Daoy (cell line): ENCODE results near the gene FBH1. TPM values are rescaled to one million over a fixed set of nuclear protein-coding genes. Genes with fewer than 3 reads are reported as not detected.

Experiments
- DNase-seq: peaks from one replicate; pipeline ENCODE4 v3.0.0-alpha.2; 2015; ENCODE audit warnings: low read depth
- total RNA-seq: library from RNA; depleted of rRNA; stranded (reverse); fragments of >200 nt; shearing (Covaris generic); gene quantifications from 2 replicates; pipeline ENCODE4 v1.2.3, GENCODE V29; 2014; rRNA removed

FBH1 gene
- total RNA-seq, 1 experiment from 2014 or later: 41.3 TPM

DNA sequence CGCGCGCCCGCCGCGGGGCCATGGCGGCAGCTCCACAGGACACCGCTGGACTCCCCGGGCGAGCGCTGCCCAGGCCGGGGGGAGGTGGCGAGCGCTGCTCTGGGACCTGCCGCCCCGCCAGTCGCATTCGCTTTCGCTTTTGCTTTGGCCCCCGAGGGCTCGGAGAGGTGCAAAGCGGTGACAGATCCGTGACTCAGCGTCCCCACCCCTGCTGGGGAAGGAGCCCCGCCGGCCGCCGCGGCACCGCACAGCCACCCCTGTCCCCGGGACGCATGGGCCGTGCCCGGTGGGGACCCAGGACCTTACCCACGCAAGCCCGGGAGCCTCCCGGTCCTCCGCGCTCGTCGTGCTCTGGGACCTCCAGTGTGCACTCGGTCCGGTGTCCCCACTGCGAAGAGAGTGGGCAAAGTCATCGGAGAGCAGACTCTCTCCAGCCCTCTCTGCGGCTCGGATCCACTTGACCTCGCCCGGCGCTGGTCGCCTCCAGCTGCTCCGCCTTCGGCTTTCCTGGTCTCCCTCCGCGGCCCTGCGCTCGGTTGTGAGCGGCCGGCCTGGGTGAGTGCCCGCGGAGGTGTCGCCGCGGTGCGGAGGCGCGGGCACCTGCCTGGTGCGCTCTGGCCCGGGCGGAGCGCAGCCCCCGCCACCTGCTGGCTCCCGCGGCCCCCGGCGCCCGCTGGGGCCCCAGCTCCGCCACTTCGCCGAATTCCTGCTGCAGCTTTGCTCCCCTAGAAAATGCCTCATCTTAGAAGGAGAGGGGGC is 87.6 kb downstream of the FBH1 start, which contains the start of gene IL15RA:
Gene IL15RA, minus strand, starts transcription at position 73 of the 759 bp plus-strand sequence. Its CDS starts 51 bp downstream, at position 22.
- peak; percentile 90 for DNase-seq

DNA sequence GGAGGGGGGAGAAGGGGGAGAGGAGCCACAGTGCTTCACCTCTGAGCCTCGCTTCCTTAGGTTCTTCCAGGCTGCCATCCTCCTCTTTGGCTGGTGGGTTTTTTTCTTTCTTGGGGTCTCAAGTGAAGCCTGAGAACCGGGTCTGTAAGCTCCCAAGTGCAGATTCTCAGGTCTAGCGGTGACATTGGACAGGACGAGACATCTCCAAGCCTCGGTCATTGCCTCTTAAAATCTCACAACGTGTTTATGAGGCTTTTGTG is 88.1 kb downstream of the FBH1 start:
- DNase-seq: no peak

DNA sequence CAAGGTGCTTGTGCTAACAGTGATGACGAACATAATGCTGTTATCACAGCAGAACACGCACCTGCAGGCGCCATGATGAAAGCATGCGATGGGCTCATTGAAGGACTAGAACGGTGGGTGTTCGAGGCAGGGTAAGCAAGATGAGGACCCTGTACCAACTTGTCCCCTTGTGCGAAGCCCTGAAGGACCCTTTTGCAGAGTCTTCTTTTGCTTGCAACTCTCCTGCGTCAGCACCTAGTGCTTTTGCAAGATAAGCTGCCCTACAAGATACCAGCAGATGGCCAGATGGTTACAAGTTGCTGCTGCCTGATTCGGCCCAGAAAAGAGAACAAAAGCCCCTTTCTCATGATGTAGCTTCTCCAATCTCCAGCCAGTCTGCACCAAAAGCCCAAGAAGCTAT is 91.5 kb downstream of the FBH1 start:
- no peak for DNase-seq

DNA sequence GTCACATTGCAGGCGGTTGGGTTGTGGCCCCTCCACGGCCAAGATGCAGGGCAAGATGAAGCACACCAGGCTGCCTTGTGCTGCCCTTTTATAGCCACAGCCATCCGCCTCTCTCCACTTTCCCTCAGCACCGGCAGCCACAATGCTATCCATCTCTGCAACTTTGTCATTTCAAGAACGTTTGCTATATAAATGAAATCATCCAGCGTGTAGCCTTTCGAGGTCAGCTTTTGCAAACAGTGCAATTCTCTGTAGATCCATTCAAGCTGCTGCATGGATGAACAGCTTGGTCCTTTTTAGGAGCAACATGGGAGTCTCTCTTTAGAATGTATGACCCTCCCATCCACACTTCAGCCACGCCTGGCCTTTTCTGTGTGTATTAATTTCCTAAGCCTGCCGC is 93.7 kb downstream of the FBH1 start:
- no peak for DNase-seq

DNA sequence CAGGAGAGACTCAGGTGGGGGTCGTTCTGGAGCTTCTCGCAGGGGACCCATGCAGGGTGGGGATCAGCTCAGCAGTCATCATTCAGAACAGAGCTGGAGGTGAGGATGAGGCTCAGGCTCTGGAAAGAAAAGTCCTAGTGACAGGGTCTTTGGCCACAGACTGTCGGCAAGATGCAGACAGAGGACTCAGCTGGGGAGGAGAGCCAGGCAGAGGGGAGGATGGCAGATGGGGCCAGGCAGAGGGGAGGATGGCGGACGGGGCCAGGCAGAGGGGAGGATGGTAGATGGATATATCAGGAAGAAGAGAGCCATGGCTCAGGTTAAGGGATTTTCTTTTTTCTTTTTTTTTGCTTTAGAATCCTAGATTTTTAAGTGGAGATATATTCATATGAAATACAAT is 95.0 kb downstream of the FBH1 start:
- DNase-seq: no peak

Other genes starting within 250 kb of the FBH1 start
- gene ASB13, start 223.6 kb upstream of the FBH1 start, total RNA-seq: 11.2 and 13.3 TPM in 2 replicates
- 50.3 and 55.2 TPM in 2 replicates for gene TASOR2, start 205.4 kb upstream of the FBH1 start, total RNA-seq
- gene GDI2, start 76.8 kb upstream of the FBH1 start, total RNA-seq: 340 and 354 TPM in 2 replicates
- 3.5 and 7.9 TPM in 2 replicates for gene ANKRD16, start 350 bp upstream of the FBH1 start, total RNA-seq
- 6.4 and 8.3 TPM in 2 replicates for gene IL15RA, start 87.3 kb downstream of the FBH1 start, total RNA-seq
- not detected in 2 replicates for gene IL2RA, start 172.1 kb downstream of the FBH1 start, total RNA-seq
- 23.7 and 32.7 TPM in 2 replicates for gene RBM17, start 198.8 kb downstream of the FBH1 start, total RNA-seq